Pancreas (tissue), 10 donors: ENCODE results near the gene KRTAP10-10. TPM values are rescaled to one million over a fixed set of nuclear protein-coding genes. Genes with fewer than 3 reads are reported as not detected.

ENCODE experiments used
- ATAC-seq, 4 donors: fragments of 200-7000 bp; cut with Tn5 transposase; one replicate each; pipeline versions ENCODE4 v1.8.0 to v1.9.1; 2020; ENCODE audit warnings: mild to moderate bottlenecking in 4 of 4, moderate library complexity in 4 of 4
- DNase-seq, 6 donors: peaks; one replicate each; pipeline ENCODE4 v3.0.0-alpha.2; 2020
- FAIRE-seq: peaks from 2 replicates; lab custom pipeline; 2012; peaks lifted over from hg19 to GRCh38; lab: Jason Lieb, UNC
- H3K27ac ChIP-seq, 4 donors: fragments of 200-600 bp; sonication (generic); 1 replicate in 3 of 4; 2 replicates in 1 of 4; pipeline versions ENCODE4 v1.5.0 to v1.8.0; 2020
- H3K27me3 ChIP-seq, 4 donors: fragments of 200-600 bp; one replicate each; pipeline ENCODE4 v1.8.0; 2021
- H3K36me3 ChIP-seq, 3 donors: fragments of 200-600 bp; sonication (generic) in 1 of 3; one replicate each; pipeline versions ENCODE4 v1.5.0 to v1.8.0; 2020 to 2021
- H3K4me1 ChIP-seq, 3 donors: fragments of 200-600 bp; one replicate each; pipeline ENCODE4 v1.8.0; 2021
- H3K4me3 ChIP-seq, 4 donors: fragments of 200-600 bp; sonication (generic) in 2 of 4; one replicate each; pipeline versions ENCODE4 v1.5.0 to v1.8.0; 2020 to 2021
- H3K9me3 ChIP-seq, 4 donors: fragments of 200-600 bp; one replicate each; pipeline ENCODE4 v1.8.0; 2021
- CTCF ChIP-seq, 4 donors: fragments of 200-600 bp; sonication (generic) in 3 of 4; IDR thresholded peaks; one replicate each; pipeline versions ENCODE4 v1.5.0 to v1.8.0; 2021; ENCODE audit warnings: antibody characterized with exemption in 4 of 4
- WGBS, 2 donors: extraction: QIAGEN DNeasy Blood & Tissue Kit; methylation state at CpG; one replicate each; pipeline ENCODE4 v1.1.7; 2013; 5-methylcytosine and 5-hydroxymethylcytosine counted together
- intact Hi-C, 3 donors: fragments of 100-400 bp; cut with DNase I; formaldehyde crosslinking; loops; one replicate each; pipeline versions ENCODE4 v1.11.1 to v1.14.2; 2022
- polyA plus RNA-seq, 2 donors: library from polyadenylated mRNA; stranded (reverse); fragments of 200-250 nt; gene quantifications; one replicate each; pipeline ENCODE4 v1.2.3, GENCODE V29; 2013
- total RNA-seq, 6 donors: library from RNA; stranded (reverse); fragmentation: NEBNext Ultra II Directional in 4 of 6; extraction: Animal tissue kit (Norgen Biotek cat#: 25700) in 4 of 6; gene quantifications; one replicate each; pipeline versions ENCODE4 v1.2.1 to v1.2.4, GENCODE V29; 2021 to 2023
- donor health status: healthy with polysubstance abuse.
- donor health status: DM: no; HTN: no; CAD: no; lungs with moderate emphysema.
- donor health status: DM: no; HTN: no; CAD: no.
- donor health status: control.
- donor health status: control.
- donor health status: Bipolar disorder and iron deficiency.
- donor health status: DM: yes; HTN: yes; CAD: no.
- donor health status: DM: no; HTN: no; CAD: no.
- donor health status: DM: no; HTN: no; CAD: no.
- donor health status: DM: yes; HTN: yes; CAD: no.

Gene KRTAP10-10
- total and polyA plus RNA-seq, 8 donors: not detected

GRCh38 chr21:44671911-44672310 is 34.8 kb downstream of the KRTAP10-10 start:
- WGBS, 2 donors: 90 to 93% methylated on average over 1 of the region's 1 CpG
- DNase-seq (no peak), FAIRE-seq (no peak), ATAC-seq (no peak)
- Histone ChIP-seq H3K36me3 (no peaks in the 10 kb centered on the region), H3K9me3 (no peaks in the 10 kb centered on the region), H3K4me3 (no peak overlapping the region), H3K27ac (no peak overlapping the region), H3K27me3 (peaks cover 0 to 6% (median 0%) of the 10 kb centered on the region in 4 donors), H3K4me1 (no peaks in the 10 kb centered on the region)
- intact Hi-C loops: no loop called here
- no peak for TF ChIP-seq CTCF (IDR thresholded peaks at IDR 0.05)

GRCh38 chr21:44677881-44678280 is 40.7 kb downstream of the KRTAP10-10 start:
- ATAC-seq (no peak), DNase-seq (no peak), FAIRE-seq (no peak)
- 81 to 86% methylated on average over 13 of the region's 13 CpGs for WGBS, 2 donors
- no peak overlapping the region for H3K27ac ChIP-seq
- H3K4me1 ChIP-seq: no peaks in the 10 kb centered on the region
- intact Hi-C loops: no loop called here
- no peak for TF ChIP-seq CTCF (IDR thresholded peaks at IDR 0.05)
- H3K36me3 ChIP-seq: no peaks in the 10 kb centered on the region
- no peaks in the 10 kb centered on the region for H3K9me3 ChIP-seq
- no peaks in the 10 kb centered on the region for H3K27me3 ChIP-seq
- H3K4me3 ChIP-seq: no peak overlapping the region

- H3K36me3 ChIP-seq: no peaks in the 10 kb centered on the region
- DNase-seq (no peak), FAIRE-seq (no peak), ATAC-seq (no peak)
- no peaks in the 10 kb centered on the region for H3K4me1 ChIP-seq
- no peaks in the 10 kb centered on the region for H3K27me3 ChIP-seq
- WGBS, 2 donors: 55 to 79% methylated on average over 11 of the region's 11 CpGs
- intact Hi-C loops: no loop called here
- H3K9me3 ChIP-seq: no peaks in the 10 kb centered on the region
- TF ChIP-seq CTCF (IDR thresholded peaks at IDR 0.05): no peak
- no peak overlapping the region for H3K27ac ChIP-seq
- no peak overlapping the region for H3K4me3 ChIP-seq
Measured at GRCh38 chr21:44681152-44681551, 44.0 kb downstream of the KRTAP10-10 start.

- TF ChIP-seq CTCF (IDR thresholded peaks at IDR 0.05): no peak
- no peak for FAIRE-seq
- DNase-seq: no peak
- H3K27me3 ChIP-seq: no peaks in the 10 kb centered on the region
- no peak within 1 kb of the TSS for H3K27ac ChIP-seq
- H3K36me3 ChIP-seq: no peaks in the 10 kb centered on the region
- WGBS, 2 donors: 57 to 63% methylated on average over 23 of the region's 23 CpGs
- no peak for ATAC-seq
- no peaks in the 10 kb centered on the region for H3K4me1 ChIP-seq
- intact Hi-C loops: no loop called here
- H3K4me3 ChIP-seq: no peak within 1 kb of the TSS
- no peaks in the 10 kb centered on the region for H3K9me3 ChIP-seq
Measured at GRCh38 chr21:44681861-44682579, 44.9 kb downstream of the KRTAP10-10 start, which contains the start of gene KRTAP12-1. TSS of gene KRTAP12-1 (minus strand) at chr21:44682163. CDS start at chr21:44682123, 40 bp downstream.

- Histone ChIP-seq H3K27ac (no peak overlapping the region), H3K4me3 (no peak overlapping the region), H3K9me3 (no peaks in the 10 kb centered on the region), H3K4me1 (no peaks in the 10 kb centered on the region), H3K36me3 (no peaks in the 10 kb centered on the region), H3K27me3 (no peaks in the 10 kb centered on the region)
- DNase-seq: no peak
- no peak for FAIRE-seq
- ATAC-seq: no peak
- intact Hi-C loops: no loop called here
- 61 to 72% methylated on average over 15 of the region's 15 CpGs for WGBS, 2 donors
- TF ChIP-seq CTCF (IDR thresholded peaks at IDR 0.05): no peak
Measured at GRCh38 chr21:44682580-44683151, 45.5 kb downstream of the KRTAP10-10 start.
